Right lobe of liver (tissue), 6 donors: ENCODE measurements around the gene CNTLN. TPM values are rescaled to one million over a fixed set of nuclear protein-coding genes. Genes with fewer than 3 reads are reported as not detected.

Experiments used
- ATAC-seq, 4 donors: fragments of 200-7000 bp; cut with Tn5 transposase; one replicate each; pipeline ENCODE4 v1.9.1; 2020; ENCODE audit warnings: mild to moderate bottlenecking in 4 of 4, moderate library complexity in 4 of 4
- DNase-seq, 3 donors: peaks; one replicate each; pipeline ENCODE4 v3.0.0-alpha.2; 2020
- H3K27ac ChIP-seq, 3 donors: fragments of 200-600 bp; one replicate each; pipeline ENCODE4 v1.8.0; 2022
- H3K27me3 ChIP-seq, 2 donors: fragments of 200-600 bp; one replicate each; pipeline ENCODE4 v1.8.0; 2022
- H3K36me3 ChIP-seq, 4 donors: fragments of 200-600 bp; sonication (generic) in 1 of 4; one replicate each; pipeline versions ENCODE4 v1.5.1 to v1.8.0; 2017 to 2022; ENCODE audit warnings: control low read depth in 1 of 4
- H3K4me1 ChIP-seq, 4 donors: fragments of 200-600 bp; sonication (generic) in 1 of 4; one replicate each; pipeline versions ENCODE4 v1.5.1 to v1.8.0; 2017 to 2022; ENCODE audit warnings: control low read depth in 1 of 4
- H3K4me3 ChIP-seq, 3 donors: fragments of 200-600 bp; one replicate each; pipeline ENCODE4 v1.8.0; 2022
- H3K9me3 ChIP-seq, 4 donors: fragments of 200-600 bp; sonication (generic) in 1 of 4; one replicate each; pipeline versions ENCODE4 v1.5.1 to v1.8.0; 2017 to 2022; ENCODE audit warnings: control low read depth in 1 of 4
- CTCF ChIP-seq, 4 donors: fragments of 200-600 bp in 3 of 4; fragments of 450-650 bp in 1 of 4; IDR thresholded peaks; one replicate each; pipeline versions ENCODE4 v1.5.1 to v1.8.0; 2016 to 2022; ENCODE audit warnings: antibody characterized with exemption in 4 of 4, mild to moderate bottlenecking in 2 of 4
- POLR2A ChIP-seq: fragments of 450-650 bp; IDR thresholded peaks from one replicate; pipeline ENCODE4 v1.6.1; 2017; ENCODE audit warnings: antibody characterized with exemption, mild to moderate bottlenecking
- WGBS: methylation state at CpG from one replicate; pipeline ENCODE4 v1.1.6; 2018; ENCODE audit warnings: low coverage, low lambda C conversion rate; ENCODE audit not compliant: insufficient coverage; ENCODE audit errors: missing lambda C conversion rate; 5-methylcytosine and 5-hydroxymethylcytosine counted together
- intact Hi-C, 2 donors: fragments of 100-400 bp; cut with DNase I; formaldehyde crosslinking; loops; one replicate each; pipeline versions ENCODE4 v1.11.2 to v1.14.1; 2022
- total RNA-seq, 6 experiments: library from RNA; depleted of rRNA in 2 of 6; stranded (reverse); fragments of >200 nt in 2 of 6; fragmentation: NEBNext Ultra II Directional in 3 of 6; extraction: Animal tissue kit (Norgen Biotek cat#: 25700) in 3 of 6; gene quantifications; one replicate each; pipeline versions ENCODE4 v1.1.0 to v1.2.4, GENCODE V29; 2016 to 2023
- donor health status: DM: no; HTN: yes; CAD: no.
- donor health status: DM: no; HTN: no; CAD: no.
- donor health status: DM: no; HTN: no; CAD: no.
- donor health status: DM: no; HTN: yes; CAD: no.
- donor health status: DM: no; HTN: yes; CAD: no.

CNTLN gene
- total RNA-seq, 6 experiments from 2014 or later, result 7.4 to 10.3 (median 9.5) TPM

DNA sequence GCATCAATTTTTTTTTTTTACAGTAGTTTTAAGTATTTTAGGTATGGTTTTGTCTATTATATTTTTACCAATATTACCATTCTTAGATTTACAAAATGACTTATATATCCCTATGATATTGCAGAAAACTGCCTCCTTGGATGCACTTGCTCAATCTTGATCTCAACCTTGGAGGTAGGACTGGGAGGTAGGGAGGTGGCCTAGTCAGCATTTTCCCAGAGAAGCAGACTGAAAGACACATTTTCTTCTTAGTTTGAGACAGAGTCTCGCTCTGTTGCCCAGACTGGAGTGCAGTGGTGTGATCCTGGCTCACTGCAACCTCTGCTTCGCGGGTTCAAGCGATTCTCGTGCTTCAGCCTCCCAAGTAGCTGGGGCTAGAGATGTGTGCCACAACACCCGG is 268.7 kb downstream of the CNTLN start:
- Histone ChIP-seq H3K27ac (no peak overlapping the region), H3K27me3 (no peaks in the 10 kb centered on the region), H3K4me3 (no peak overlapping the region), H3K36me3 (no peaks in the 10 kb centered on the region), H3K4me1 (no peaks in the 10 kb centered on the region), H3K9me3 (no peaks in the 10 kb centered on the region)
- WGBS, result no CpG with 5 or more reads among the region's 6 CpGs
- TF ChIP-seq POLR2A (no peak), CTCF (IDR thresholded peaks at IDR 0.05) (no peak)
- ATAC-seq, result no peak
- no peak for DNase-seq
- intact Hi-C loops, result no loop called here

- 72% methylated on average over 3 of the region's 3 CpGs for WGBS
- H3K9me3 ChIP-seq, result no peaks in the 10 kb centered on the region
- no peak overlapping the region for H3K27ac ChIP-seq
- no peaks in the 10 kb centered on the region for H3K27me3 ChIP-seq
- ATAC-seq (peak in 2 of 4 donors; percentile 14 to 62), DNase-seq (no peak)
- no peak overlapping the region for H3K4me3 ChIP-seq
- peaks cover 0 to 1% (median 0%) of the 10 kb centered on the region in 4 donors for H3K36me3 ChIP-seq
- no peaks in the 10 kb centered on the region for H3K4me1 ChIP-seq
- TF ChIP-seq POLR2A (no peak), CTCF (IDR thresholded peaks at IDR 0.05) (no peak)
- intact Hi-C loops, result no loop called here
Observed at GRCh38 chr9:17414986-17415385, 280.1 kb downstream of the CNTLN start.

DNA sequence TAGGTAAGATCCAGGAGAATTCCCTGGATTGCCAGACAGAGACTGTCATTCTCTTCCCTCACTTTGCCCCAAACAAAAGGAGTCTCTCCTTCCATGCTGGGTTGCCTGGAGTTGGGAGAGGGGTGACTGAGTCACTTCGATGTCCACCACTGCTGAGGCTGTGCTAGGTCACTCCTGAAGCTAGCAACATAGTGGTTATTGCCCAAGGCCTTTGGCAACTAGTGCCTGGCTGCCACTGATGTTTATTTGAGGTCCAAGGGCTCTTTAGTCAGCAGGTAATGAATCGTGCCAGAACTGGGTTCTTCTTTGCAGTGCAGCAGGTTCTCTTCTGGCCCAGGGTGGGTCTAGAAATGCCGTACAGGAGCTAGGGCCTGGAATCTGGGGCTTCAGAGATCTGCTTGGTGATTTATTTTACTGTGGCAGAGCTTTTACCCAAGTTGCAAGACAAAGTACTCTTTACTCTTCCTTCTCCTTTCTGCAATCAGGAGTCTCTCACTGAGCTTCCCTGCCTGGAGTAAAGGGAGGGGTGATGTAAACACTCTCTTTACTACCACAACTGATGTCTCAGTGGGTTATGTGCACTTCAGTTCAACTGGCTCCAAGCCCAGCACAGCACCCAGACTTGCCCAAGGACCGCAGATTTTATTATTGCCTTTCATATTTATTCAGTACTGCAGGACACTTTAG is 288.3 kb downstream of the CNTLN start:
- WGBS, result 33% methylated on average over 2 of the region's 4 CpGs

GRCh38 chr9:17423681-17424011 is 288.8 kb downstream of the CNTLN start:
- DNase-seq (peak in 1 of 3 donors; percentile 55), ATAC-seq (peak; percentile 69 to 82 (median 78))
- 46% methylated on average over 3 of the region's 4 CpGs for WGBS
- H3K9me3 ChIP-seq, result no peaks in the 10 kb centered on the region
- peak overlapping the region in 2 of 3 donors; percentile 14 to 51 for H3K27ac ChIP-seq
- no peaks in the 10 kb centered on the region for H3K27me3 ChIP-seq
- peak overlapping the region in 1 of 3 donors; percentile 12 for H3K4me3 ChIP-seq
- H3K36me3 ChIP-seq, result no peaks in the 10 kb centered on the region
- TF ChIP-seq CTCF (IDR thresholded peaks at IDR 0.05), result no peak
- TF ChIP-seq POLR2A, result no peak
- H3K4me1 ChIP-seq, result peaks cover 0 to 16% (median 5%) of the 10 kb centered on the region in 4 donors
- intact Hi-C loops, result no loop called here

More for the DNA sequence above, 288.3 kb downstream of the CNTLN start:
- no peak for TF ChIP-seq CTCF (IDR thresholded peaks at IDR 0.05)
- peak; percentile 61 to 82 (median 78) for DNase-seq
- peak; percentile 95 to 98 (median 97) for ATAC-seq
- Histone ChIP-seq H3K27me3 (no peaks in the 10 kb centered on the region), H3K4me3 (peak overlapping the region in 1 of 3 donors; percentile 12), H3K9me3 (no peaks in the 10 kb centered on the region), H3K27ac (peak overlapping the region in 2 of 3 donors; percentile 14 to 51), H3K4me1 (peaks cover 0 to 16% (median 5%) of the 10 kb centered on the region in 4 donors), H3K36me3 (no peaks in the 10 kb centered on the region)
- intact Hi-C loops, result no loop called here
